HG03108 (cell line): ENCODE results near the gene HCN2.

Experiments used
- ATAC-seq: cut with Tn5 transposase; IDR thresholded peaks from one replicate; pipeline ENCODE4 v1.9.1; 2021; ENCODE audit warnings: moderate library complexity; ENCODE audit not compliant: unreplicated experiment

HCN2 gene

DNA sequence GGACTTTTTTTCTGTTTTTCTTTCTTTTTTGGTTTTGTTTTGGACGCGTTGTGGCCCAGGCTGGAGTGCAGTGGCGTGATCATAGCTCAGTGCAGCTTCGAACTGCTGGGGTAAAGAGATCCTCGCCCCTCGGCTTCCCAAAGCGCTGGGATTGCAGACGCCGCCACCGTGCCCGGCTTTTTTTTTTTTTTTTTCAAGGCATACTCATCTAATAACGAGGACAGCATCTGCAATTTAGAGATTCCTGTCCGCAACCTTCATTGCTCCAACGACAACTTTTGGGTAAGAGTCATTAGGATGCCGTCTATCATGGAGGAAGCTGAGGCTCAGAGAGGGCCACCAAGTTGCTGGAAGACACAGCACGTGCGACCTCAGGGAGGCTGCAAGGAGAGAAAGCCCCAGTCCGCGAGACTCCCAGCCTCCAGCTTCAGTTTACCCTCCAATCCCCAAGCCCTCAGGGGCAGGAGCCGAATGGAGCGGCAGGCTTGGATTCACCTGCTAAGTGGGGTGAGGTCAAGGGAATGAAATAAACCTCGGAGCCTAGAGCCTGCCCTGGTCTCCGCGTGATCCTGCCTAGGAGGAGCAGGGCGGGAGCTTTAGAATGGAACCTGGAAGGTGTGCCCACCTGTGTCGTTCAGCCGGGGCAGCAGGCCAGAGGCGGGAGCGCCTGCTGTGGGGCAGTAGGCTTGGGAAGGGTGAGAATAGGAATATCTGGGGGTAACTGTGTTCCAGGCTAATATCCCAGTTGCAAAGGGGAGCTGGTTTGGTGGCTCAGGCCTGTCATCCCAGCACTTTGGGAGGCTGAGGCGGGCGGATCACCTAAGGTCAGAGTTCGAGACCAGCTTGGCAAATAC is 44.3 kb downstream of the HCN2 start:
- no peak for ATAC-seq

DNA sequence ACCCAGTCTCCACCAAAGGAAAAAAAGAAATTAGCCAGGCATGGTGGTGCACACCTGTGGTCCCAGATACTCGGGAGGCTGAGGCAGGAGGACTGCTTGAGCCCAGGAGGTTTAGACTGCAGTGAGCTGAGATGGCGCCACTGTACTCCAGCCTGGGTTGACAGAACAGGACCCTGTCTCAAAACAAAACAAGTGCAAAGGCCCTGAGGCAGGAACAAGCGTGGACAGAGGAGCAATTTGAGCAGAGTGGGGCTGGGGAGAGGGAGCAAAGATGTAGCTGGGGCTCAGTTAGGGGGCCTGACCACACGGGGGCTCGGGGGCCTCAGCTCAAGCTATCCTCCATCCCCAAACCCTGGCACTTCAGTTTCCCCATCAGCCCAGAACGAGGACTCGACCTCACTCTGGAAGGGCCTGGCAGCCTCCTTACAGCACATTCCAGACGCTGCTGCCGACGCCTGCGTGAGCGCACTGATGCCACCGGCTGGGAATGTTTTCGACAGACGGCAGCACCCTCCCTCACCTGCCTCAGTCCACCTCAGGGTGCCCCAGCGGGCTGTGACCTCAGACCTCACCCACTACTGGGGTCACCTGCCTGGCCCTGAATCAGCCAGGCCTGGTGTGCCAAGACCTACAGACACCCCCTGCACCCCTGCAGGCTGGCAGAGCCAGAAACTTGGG is 45.4 kb downstream of the HCN2 start:
- no peak for ATAC-seq

DNA sequence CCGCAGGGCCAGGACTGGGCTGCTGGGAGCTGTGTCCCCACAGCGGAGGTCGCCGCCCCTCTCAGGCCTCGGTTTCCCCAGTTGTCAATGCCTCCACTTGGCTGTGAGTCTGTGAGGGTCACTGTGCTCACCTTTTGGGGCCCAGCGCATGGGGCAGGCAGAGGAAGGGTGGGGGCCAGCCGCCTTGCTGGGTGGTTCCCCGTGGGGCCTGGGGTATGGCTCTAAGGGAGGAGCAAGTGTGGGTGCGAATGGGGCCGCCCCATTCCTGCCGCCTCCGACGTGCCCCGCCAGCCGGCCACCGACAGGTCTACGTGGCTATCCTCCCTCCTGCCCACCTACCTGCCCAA is 49.2 kb downstream of the HCN2 start:
- ATAC-seq: no peak

DNA sequence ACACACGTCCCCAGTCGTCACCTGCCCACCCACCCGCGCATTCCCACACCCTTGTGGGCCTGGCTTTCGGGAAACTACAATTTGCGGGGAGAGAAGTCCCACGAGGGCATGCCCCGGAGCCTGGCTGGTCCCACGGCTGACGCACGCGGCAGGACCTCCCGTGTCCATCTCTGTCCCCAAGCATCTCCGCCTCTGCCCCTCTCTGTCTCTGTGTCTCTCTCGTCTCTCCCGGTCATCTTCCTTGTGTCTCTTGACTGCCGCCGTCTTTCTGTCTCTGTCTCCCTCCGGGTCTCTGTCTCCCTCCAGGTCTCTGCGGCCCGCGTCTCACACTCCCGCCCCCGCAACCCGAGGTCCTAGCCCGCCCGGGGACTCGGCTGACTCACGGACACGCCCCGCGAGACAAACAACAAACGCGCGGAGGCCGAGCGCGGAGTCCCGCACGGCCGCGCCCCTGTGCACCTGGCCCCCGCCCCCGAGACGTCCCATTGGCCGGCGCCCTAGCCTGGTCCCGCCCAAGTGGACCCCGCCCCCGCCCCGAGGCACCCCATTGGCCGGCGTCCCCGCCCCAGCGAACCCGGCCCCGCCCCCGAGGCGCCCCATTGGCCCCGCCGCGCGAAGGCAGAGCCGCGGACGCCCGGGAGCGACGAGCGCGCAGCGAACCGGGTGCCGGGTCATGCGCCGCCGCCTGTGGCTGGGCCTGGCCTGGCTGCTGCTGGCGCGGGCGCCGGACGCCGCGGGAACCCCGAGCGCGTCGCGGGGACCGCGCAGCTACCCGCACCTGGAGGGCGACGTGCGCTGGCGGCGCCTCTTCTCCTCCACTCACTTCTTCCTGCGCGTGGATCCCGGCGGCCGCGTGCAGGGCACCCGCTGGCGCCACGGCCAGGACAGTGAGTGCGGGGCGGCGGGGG is 49.8 kb downstream of the HCN2 start, which contains the start of gene FGF22:
Gene FGF22 (plus strand): TSS at position 627 of the 908 bp plus-strand sequence. CDS start 47 bp downstream, at position 674.
- ATAC-seq: peak; percentile 56

DNA sequence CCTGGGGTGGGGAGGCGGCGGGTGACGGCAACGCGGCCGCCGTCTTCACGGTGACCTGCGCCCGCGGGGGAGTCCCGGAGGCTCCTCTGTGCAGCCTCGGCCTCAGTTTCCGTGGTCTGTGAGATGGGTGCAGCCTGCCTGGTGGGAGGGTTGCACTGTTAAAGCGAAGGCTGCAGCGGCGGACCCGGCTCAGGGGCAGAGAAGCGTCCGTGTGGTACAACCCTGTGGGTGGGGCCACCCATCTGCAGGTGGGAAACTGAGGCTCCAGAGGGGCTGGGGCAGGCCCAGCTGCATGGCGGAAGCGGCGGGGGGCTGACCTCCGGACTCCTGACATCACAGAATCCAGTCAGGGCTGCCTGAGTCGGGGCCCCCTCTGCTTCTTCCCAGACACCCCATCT is 50.5 kb downstream of the HCN2 start:
- ATAC-seq: no peak

DNA sequence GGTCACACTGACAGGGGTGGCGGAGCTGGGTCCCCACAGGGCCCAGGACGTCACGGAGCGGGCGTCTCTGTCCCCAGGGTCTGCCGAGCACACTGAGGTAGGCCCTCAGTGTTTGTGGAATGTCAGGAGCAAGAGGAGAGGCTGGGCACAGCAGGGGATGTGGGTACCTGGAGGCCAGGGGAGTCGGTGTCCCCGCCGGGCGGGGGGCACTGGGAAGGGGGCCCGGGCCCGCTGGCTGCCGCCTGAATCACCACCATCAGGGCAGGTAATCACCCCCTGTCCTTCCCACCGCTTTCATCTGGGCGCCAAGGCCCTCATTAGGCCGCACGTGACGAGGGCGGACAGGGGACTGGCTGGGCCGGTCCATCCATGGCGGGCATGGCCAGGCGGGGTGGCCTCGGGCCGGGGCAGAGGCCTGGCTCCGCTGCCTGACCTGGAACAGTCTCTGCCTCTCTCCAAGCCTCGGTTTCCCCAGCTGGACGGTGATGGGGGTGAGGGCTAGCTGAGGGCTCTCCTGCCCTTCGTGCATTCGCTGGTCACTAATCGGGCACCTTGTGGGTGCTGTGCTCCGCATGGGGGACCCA is 51.0 kb downstream of the HCN2 start:
- no peak for ATAC-seq

DNA sequence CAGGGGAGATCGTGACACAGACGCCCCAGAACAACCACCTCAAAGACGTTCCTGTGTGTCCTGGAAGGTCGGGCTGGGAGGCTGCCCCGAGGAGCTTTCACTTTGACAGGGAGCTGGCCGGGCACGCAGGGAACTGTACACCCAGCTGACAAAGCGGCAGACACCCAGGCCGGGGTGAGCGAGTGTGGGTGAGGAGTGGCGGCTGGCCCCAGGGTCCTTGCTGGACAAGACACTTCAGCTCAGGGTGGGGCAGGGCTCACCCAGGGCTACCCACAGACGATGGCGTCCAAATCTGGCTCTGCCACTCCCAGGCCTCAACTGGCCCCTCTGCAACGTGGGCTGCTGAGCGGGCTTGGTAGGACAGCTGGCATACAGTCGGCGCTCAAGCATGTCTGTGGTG is 52.0 kb downstream of the HCN2 start:
- ATAC-seq: no peak

DNA sequence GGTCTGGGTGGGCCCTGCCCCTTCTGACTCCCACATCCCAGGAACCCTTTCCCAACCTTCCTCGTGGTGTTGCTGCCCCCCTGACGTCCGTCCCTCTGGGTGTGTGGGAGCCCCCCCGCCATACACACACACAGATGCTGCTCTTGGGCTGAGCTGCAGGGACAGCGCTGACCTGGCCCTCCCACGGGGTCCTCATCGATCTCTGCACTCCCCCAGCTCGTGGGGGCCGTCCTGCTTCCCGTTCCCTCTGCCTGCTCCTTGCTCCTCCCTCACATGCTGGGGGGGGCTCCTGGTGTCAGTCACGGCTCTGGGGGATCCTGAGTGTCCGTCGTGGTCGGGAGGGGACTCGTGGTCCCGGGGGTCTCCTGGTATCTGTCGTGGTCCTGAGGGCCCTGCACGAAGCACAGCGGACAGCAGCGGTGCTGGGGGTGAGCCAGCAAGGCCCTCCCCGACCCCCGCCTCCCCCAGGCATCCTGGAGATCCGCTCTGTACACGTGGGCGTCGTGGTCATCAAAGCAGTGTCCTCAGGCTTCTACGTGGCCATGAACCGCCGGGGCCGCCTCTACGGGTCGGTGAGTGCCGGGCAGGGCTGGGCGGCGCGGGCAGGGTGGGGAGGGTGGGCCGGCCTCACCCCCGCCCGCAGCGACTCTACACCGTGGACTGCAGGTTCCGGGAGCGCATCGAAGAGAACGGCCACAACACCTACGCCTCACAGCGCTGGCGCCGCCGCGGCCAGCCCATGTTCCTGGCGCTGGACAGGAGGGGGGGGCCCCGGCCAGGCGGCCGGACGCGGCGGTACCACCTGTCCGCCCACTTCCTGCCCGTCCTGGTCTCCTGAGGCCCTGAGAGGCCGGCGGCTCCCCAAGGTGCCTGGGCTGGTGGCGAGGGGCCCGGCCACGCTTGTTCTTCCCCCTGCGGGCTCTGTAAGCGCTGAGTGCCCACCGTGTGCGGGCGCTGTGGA is 53.4 kb downstream of the HCN2 start:
- ATAC-seq: no peak

DNA sequence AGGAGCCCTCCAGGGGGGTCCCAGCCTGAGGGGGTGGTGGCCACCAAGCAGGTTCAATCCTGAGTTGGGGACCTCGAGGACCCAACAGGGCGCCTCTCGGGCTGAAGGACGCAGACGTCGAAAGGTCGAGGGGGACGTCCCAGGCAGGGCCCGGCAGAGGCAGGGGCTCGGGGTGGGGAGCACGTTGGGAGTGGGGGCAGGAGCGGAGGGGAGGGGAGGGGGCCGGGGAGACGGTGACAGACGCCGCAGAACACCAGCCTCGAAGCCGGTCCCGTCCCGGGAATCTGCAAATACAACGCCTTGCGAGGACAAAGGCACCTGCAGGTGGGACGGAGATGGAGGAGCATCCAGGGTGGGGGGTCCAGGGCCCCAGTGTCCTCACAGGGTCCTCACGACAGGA is 54.1 kb downstream of the HCN2 start:
- ATAC-seq: no peak

DNA sequence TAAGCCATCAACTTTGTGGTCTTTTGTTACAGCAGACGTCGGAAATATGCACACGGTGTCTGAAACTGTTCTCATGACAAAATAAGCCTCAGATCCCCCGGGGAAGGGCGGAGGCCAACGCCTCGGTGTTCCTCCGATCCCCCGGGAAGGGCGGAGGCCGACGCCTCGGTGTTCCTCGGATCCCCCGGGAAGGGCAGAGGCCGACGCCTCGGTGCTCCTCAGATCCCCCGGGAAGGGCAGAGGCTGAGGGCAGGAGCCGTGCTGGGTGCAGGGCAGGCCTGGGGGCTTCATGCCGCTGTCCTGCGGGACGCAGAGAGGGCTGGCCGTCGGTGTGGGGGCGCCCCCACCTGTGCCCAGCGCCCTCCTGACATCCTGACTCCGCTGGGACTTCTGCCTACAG is 54.7 kb downstream of the HCN2 start:
- ATAC-seq: no peak

DNA sequence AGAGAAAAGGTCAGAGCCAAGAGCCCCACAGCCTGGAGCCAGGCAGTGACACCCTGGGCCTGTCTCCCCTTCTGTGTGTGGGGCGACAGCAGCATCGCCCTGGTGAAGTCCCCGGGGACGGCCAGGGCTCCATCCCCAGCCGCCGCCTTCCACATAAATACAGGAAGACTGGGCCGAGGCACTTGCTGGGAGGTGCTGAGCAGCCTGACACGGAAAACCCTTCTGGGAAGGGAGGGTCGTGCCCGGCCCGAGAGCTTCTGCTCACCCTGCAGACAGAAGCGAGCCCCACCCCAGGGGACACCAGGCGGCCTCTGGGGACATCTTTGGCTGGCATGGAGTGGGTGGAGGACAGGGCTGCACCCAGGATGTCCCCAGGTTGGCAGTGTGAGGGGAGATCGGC is 55.1 kb downstream of the HCN2 start:
- ATAC-seq: no peak

DNA sequence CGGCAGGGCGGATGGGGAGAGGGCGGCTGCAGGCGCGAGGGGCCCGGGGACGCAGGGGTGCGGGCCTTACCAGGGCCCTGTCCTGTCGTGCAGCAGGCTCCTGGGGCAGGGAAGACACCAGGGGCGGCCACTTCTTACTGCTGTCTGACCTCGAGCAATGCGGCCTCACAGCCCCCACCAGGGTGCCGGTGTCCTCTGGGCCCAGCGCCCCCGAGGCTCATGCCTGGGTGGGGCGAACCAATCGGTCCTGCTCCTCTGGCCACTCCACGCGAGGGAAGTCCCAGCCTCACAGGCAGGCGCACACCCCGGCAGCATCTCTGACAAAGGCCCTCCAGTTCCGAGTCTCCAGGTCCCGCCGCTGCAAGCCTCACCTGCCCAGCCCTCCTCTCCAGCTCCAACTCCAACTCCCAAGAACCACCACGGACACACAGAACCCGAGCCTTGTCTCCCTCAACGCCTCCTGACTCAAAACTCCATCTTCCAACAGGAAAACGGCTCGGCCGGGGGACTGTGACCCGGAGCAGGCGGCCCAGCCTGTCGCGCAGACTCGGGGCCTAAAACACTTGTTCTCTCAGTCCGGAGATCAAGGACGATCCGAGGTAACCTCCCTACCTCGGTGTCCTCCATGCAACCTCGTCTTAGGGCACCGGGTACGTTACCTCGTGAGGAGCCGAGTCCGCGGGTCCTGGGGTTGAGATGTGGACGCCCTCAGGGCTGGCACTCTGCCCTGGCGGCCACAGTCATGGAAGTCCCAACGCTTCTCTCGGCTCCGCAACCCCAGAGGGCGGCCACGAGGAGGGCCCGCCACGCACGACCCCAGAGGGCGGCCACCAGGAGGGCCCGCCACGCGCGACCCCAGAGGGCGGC is 56.5 kb downstream of the HCN2 start:
- no peak for ATAC-seq

DNA sequence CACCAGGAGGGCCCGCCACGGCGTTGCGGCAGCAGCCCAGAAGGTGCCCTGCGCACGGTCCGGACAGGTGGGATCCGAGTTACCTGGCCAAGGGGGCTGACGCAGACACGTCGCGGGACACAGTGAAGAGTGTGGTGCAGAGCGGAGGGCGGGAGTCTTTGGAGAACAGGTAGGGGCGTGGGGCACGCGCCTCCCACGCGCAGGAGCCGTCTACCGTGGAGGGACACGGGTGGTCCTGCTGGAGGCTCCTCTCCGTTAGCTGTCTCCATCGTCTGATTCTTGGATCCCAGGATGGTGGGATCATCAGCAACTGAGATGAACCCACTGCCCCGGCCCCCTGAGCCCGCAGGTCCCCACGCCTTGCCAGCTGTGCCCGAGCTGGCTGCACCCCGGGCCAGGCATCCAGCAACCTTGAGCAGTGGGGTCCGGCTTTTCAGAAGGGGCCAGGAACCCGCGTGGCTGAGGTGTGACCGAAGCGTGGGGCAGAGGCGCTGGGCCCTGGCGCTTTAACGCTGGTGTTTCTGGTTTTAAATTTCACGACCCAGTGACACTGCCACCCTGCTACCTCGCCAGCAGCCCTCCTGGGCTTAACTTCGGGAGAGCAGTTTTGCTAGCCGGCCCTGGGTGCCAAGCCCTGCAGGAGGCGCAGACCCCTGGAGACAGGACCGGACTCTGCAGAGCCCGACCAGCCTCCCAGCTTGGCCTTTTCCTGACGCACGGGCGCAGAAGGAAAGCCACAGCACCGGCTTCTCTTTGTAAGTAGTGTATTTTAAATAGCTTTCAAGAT is 57.3 kb downstream of the HCN2 start:
- ATAC-seq: no peak

DNA sequence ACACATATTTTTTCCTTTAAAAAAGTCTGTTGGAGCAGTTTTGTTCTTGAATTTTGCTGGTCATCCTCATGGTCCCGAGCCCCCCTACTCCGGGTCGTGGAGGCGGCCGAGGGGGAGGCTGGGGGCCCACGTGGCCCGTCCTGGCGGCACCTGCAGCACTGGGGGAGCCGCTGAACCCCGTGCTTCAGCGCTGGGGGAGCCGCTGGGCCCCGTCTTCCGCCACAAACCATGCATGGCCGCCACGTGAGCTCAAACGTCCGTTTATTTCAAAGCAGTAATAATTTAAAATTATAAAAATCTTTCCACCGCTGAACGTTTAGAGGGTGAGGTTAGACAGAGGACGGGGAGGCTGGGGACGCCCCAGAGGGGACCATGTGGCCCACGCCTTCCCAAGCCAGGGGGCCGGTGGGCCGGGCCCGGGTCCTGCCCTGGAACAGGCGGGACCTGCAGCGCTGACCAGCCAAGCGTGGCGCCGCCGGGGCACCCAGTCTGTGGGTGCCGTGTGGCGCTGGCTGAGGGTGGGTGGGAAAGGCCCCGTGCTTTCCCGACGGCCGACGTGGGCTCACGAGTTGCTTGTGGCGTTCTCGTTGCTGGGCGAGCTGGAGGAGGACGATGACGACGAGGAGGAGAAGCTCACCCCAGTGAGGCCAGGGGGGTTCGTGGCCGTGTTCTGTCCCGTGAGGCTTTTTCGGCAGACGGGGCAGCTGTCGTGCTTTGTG is 58.0 kb downstream of the HCN2 start:
- no peak for ATAC-seq

DNA sequence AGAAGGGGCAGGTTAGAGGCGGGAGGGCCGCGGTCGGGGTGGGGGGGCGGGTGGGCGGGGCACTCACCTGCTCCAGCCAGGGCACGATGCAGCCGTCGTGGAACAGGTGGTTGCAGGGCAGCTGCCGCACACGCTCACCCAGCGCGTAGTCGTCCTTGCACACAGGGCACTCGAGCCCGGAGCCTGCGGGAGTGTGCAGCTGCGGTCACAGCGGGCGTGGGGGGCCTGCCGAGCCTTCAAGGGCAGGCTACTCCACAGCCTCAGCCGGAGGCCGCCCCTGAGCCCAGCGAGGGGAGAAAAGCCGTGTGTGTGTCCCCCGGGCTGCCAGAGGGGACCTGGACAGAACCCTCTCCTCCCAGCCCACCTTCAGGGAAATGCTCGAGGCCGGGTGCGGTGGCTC is 58.6 kb downstream of the HCN2 start:
- ATAC-seq: no peak

DNA sequence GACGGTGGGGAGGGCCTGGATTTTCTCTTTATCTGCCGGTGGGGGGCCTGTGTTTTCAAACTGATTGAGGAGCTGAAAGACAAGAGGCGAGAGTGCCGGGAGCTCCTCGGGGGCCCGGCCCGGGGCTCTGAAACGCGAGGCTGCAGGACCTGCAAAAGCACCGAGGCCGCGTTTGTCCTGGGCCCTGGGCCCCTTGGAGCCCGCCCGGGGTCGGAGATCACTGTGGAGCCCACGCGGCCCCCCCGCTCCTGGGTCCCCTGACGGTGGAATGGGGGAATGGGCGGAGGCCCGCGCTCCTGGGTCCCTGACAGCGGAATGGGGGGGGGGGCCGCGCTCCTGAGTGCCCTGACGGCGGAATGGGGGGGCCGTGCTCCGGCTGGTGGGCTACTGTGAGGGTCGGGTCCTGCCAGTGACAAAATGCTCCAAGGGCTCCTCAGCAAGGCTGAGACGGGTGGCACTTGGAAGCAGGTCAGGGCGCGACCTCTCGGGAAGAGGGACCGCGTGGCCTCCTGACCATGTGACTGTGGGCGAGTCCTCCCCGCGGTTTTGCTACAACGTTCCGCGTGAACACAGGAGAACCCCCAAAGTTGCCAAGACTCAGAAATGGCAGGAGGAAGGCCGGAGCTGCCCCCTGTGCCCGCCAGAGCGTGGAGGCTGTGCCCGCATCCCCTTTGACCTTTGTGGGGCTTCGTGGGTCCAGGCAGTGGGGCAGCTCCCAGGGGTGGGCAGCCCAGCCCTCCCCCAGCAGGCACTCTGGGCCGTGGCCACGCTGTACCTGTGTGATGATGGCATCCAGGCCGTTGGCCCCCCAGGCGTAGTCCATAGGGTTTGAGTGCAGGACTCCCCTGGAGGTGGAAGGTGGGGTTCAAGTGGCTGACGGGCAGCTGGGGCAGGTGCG is 59.5 kb downstream of the HCN2 start:
- no peak for ATAC-seq

DNA sequence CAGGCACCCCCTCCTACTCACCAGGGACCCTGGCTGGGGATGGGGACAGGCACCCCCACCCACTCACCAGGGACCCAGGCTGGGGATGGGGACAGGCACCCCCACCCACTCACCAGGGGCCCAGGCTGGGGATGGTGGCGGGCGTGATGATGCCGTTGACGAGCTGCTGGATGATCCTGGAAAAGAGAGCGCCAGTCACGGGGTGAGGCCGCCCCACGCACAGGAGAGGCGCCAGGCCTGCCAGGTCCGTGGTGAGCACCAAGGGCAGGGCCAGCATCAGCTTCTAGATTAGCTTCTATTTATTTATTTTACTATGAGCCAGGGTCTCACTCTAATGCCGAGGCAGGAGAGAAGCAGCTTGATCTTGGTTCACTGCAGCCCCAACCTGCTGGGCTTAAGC is 60.4 kb downstream of the HCN2 start:
- ATAC-seq: no peak
